Hematopoietic multipotent progenitor cell treated with erythropoietin and hydrocortisone succinate and interleukin-3 and kit ligand, for 6 days (in vitro differentiated cells): ENCODE data around the gene MYO1D.
"Not testable (repeated sequence)": the region's sequence is repeated elsewhere in the genome, so short reads cannot be mapped to it uniquely, and the experiment has no call there.

Experiments
- DNase-seq: peaks from one replicate; pipeline ENCODE4 v3.0.0-alpha.2; 2015

The MYO1D gene

GRCh38 chr17:32483451-32484019, 393.4 kb downstream of the MYO1D start:
- peak; percentile 66 for DNase-seq

GRCh38 chr17:32482568-32483320, 394.2 kb downstream of the MYO1D start:
- no peak for DNase-seq

DNA sequence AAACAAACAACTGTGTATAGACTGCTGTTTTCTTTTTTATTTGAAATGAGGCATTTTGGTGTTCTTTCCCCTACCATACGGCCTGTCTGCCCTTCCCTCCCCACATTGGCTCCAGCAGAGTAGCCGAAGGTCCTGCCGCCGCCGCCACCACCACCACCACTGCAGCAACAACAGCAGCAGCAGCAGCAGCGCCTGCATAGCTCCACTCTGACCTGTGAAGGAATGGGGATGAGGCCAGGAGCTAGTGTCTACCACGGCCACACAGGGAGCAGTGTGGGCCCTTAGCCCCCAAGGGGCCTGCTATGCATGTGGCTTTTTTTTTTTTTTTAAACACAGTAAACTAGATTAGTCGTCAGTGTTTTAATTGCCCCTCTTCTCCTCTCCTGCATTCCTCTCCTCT, 395.7 kb downstream of the MYO1D start:
- DNase-seq, result no peak

- DNase-seq, result no peak
Observed at GRCh38 chr17:32479074-32479617, 397.8 kb downstream of the MYO1D start.

DNA sequence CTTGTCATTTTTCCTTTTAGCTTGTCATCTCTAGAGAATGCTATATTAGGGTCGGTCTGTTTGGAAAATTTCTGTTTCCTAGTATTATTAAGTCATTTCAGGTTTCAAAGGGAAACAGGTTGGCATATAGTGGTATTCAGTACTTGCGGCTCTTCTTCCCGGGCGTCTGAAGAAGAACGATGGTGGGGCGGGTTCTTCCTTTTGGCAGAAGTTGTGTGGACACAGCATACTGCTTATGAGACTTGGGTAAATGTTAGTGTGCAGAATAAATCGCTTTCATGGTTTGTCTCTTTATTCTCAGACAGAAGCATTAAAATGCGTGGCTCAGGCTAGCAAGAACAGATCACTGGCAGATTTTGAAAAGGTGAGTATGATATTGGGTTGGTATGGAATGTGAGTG, 399.7 kb downstream of the MYO1D start:
- no peak for DNase-seq

GRCh38 chr17:32475258-32475657, 401.7 kb downstream of the MYO1D start:
- no peak for DNase-seq

DNA sequence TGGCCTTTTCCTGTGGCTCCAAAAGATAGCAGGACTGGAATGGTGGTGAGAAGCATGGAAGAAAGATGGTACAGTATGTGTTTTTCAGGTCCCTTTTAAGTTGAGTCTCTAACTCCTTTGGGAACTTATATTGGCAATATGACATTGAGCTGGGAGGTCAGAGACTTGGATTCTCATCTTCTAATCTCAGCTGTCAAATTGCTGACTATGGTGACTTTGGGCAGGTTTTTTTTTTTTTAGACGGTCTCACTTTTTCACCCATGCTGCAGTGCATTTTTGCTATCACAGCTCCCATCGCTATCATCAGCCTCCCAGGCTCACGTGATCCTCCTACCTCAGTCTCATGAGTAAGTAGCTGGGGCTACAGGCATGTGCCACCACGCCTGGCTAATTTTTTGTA, 405.3 kb downstream of the MYO1D start:
- no peak for DNase-seq

- no peak for DNase-seq
Observed at GRCh38 chr17:32470405-32471167, 406.3 kb downstream of the MYO1D start.

DNA sequence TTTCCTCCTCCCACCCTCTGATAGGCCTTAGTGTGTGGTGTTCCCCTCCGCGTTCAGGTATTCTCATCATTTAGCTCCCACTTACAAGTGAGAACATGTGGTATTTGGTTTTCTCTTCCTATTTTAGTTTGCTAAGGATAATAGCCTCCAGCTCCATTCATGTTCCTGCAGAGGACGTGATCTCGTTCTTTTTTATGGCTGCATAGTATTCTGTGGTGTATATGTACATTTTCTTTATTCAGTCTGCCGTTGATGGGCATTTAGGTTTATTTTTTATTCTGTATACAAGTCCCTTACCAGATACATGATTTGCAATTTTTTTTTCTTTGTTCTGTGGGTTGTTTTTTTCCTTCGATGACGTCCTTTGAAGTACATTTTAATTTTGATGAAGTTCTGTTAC, 409.0 kb downstream of the MYO1D start:
- DNase-seq, result no peak

- DNase-seq, result no peak
Observed at GRCh38 chr17:32464374-32464773, 412.6 kb downstream of the MYO1D start.

GRCh38 chr17:32463304-32463703, 413.6 kb downstream of the MYO1D start:
- DNase-seq, result no peak

DNA sequence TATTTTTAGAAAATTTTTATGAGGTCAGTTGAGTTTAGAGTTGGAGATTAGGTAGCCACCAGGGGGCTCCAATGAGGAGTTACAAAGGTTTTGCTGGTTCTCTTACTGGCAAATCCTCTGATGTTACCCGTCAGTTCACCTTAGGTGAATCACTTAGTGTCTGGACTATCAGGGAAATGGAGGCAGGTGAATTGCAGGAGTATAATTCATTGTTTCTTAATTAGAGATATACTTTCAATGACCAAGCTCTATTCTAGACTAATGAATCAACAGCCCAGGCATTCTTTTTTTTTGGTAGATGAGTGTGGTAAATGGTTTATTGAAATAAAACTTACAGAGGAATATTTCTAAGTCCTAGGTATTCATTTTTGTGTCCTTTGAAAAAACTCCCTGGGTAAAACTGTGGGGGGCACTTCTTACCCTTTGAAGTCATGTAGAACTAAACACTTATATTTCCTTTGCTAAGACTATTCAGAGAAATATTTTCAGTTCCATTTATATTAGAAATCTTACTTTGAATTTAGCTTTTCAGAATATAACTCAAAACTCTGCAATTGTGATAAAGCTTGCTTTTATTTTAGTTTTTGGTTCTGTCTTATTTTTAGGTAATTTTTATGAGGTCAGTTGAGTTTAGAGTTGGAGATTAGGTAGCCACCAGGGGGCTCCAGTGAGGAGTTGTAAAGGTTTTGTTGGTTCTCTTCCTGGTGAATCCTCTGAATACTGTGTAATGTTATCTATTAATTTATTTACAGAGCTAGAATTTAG, 414.9 kb downstream of the MYO1D start:
- peak; percentile 91 for DNase-seq

GRCh38 chr17:32461498-32461852, 415.4 kb downstream of the MYO1D start:
- no peak for DNase-seq

- no peak for DNase-seq
Observed at GRCh38 chr17:32460054-32460453, 416.9 kb downstream of the MYO1D start.

DNA sequence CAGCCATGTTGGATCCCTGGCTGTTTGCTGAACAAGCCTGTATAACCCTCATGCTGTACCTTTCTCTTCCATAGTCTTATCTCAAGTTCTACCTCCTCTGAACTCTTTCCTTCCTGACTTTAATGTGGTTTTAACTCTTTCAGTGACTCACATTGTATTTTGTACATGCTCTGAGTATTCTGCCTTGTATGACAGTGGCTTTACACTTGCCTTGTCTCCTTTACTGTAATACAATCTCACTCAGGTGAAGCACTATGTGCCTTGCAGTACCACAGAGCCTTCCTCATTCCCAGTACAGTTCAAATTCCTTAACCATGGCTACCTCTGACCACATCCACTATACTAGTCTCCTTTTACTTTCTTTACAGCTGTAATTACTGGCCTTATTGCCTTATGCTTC, 418.6 kb downstream of the MYO1D start:
- no peak for DNase-seq

- no peak for DNase-seq
Observed at GRCh38 chr17:32453370-32453769, 423.6 kb downstream of the MYO1D start.

DNA sequence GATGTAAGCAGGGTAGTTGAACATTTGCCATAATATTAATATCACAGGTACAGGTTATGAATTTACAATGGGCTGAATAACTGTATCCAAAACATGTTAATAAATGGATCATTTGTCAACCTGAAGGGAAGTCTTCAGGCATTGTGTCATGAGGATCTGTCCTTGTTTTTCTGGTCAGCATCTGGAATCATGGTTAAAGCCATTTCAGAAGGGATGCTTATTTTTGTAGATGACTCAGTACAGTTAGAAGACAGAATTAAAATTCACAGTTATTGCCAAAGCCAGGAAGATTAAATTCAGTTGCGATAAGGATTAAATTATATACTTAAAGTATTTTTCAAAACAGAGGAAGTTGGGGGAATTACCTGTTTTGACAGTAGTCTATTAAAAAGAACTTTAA, 424.6 kb downstream of the MYO1D start:
- no peak for DNase-seq

GRCh38 chr17:32451879-32452278, 425.0 kb downstream of the MYO1D start:
- DNase-seq, result no peak

GRCh38 chr17:32450379-32450778, 426.5 kb downstream of the MYO1D start:
- not testable (repeated sequence) for DNase-seq

DNA sequence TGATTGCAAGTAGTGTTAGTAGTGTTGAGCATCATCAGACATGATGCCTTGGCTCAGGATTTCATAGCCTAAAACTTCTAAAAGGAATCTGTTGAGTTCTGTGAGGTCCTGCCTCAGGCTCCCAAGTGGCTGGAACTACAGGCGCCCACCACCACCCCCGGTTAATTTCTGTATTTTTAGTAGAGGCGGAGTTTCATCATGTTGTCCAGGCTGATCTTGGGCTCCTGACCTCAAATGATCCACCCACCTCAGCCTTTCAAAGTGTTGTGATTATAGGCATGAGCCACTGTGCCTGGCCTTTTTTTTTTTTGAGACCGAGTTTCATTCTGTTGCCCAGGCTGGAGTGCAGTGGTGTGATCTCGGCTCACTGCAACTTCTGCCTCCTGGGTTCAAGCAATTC, 427.0 kb downstream of the MYO1D start:
- DNase-seq, result no peak

DNA sequence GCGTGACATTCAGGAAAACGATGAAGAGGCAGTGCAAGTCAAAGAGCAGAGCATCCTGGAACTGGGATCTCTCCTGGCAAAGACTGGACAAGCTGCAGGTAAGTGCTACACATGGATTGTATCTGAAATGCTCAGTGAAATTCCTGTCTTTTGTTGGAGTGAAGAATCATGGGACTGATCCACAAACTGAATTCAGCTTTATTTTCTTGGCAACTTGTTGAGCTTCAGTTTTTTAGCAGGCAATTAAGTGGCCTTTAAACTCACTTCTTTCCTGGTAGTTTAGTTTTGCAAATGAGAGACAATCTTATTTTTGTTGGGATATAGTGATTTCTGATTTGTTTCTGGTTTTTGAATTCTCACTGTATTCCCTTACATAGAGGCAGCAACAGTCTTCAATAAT, 430.0 kb downstream of the MYO1D start:
- no peak for DNase-seq

DNA sequence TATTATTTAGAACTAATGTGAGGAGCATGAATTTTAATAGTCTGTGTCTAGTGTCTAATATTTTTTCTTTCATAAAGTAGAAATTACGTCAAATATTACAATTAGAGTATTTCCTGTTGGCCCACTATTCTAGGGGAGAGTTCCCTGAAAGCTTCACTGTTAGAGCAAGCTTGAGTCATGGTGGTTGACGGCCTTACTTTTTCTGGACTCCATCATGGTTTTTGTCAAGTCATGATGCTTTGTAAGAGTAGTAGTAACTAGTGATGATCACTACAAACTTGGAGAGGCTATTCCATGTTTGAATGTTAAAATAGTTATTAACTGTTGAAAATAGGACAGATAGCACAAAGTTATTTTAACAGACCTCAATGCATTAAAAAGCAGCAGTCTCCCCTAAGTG, 431.0 kb downstream of the MYO1D start:
- peak; percentile 48 for DNase-seq

- peak; percentile 13 for DNase-seq
Observed at GRCh38 chr17:32445497-32445896, 431.4 kb downstream of the MYO1D start.
